HG03159 (cell line): Measurements from ENCODE around the gene GABPB2.
A peak's percentile ranks its signal among the peaks of the same experiment; 100 is the strongest.
"Not testable (repeated sequence)": the region's sequence is repeated elsewhere in the genome, so short reads cannot be mapped to it uniquely, and the experiment has no call there.

Experiments
- ATAC-seq: cut with Tn5 transposase; IDR thresholded peaks from one replicate; pipeline ENCODE4 v1.9.1; 2021; ENCODE audit warnings: mild to moderate bottlenecking, moderate library complexity; ENCODE audit not compliant: unreplicated experiment

GABPB2 gene

DNA sequence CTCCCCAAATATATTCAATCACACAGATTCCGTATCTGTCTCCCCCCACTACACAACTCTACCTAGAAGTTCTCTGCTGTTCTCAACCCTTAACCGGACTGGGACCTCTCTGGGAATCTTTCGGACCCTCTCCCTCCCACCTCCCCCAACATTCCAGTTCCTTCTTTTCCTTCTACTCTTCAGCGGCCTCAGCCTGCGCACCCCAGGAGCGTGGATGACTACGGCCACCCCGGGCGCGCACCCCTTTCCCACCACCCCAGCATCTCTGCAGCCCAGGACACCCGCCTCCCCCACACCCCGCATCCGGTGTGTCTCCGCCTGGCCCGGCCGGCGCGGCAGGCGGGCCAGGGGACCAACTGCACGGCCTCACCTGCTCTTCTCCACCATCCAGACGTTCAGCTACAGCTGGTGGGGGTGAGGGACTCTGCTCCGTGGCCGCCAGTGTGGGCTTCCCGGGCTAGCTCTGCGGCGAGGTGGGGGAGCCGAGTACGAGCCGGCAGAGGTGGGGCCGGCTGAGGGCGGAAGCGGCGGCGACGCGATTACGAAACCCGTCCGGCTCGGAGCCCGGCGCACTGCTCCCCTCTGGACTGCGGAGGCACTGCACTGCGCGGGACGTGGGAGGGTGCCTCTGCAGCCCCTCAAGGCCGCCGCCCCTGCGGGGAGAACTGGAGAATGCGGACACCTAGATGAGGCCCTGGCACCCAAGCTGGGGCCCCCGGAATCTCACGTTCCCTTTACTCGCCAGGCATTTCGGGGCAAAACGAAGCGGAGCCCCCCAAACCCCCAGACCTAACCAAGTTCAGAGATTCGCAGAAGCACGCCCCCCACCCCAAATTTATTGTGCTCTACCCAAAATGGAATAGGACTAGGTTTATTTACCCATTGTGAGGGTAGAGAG lies 11.2 kb upstream of the GABPB2 start, which contains the start of gene CDC42SE1:
CDC42SE1 (minus strand) TSS at position 514 of the 898 bp plus-strand sequence. CDS start 3,892 bp downstream, outside the sequence.
- ATAC-seq, result peak; percentile 80

DNA sequence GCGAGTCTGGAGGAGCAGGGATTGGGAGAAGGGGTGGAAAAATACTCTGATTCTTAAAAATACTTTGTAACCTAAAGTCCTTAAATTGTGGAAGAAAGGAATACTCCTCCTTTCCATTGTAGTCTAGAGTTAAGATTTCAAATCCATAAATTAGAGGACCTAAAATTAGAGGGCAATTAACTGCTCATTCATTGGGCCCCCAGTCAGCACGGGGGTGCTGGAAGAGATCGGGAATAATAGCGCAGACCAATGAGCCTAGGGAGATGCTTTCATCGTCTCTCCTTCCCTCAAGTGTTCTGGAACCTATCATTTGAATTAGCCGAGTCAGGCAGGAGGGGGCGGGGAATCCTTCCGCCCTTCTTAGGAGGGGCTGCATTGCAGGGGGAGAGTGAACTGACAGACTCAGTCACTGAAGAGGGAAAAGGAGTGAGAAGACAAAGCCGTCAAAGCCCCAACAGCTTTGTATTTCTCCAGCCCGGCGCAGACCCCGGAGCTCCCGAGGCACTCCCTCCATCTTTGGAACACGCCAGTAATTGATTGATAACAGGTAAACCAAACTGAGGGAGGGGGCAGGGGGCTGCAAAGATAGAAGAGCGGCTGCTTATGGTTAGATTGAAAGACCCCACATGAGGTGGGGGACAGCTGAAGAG lies 10.4 kb upstream of the GABPB2 start, which contains the start of gene MLLT11:
MLLT11 (plus strand) TSS at position 391 of the 650 bp plus-strand sequence. CDS start 6,828 bp downstream, outside the sequence.
- ATAC-seq, result no peak

DNA sequence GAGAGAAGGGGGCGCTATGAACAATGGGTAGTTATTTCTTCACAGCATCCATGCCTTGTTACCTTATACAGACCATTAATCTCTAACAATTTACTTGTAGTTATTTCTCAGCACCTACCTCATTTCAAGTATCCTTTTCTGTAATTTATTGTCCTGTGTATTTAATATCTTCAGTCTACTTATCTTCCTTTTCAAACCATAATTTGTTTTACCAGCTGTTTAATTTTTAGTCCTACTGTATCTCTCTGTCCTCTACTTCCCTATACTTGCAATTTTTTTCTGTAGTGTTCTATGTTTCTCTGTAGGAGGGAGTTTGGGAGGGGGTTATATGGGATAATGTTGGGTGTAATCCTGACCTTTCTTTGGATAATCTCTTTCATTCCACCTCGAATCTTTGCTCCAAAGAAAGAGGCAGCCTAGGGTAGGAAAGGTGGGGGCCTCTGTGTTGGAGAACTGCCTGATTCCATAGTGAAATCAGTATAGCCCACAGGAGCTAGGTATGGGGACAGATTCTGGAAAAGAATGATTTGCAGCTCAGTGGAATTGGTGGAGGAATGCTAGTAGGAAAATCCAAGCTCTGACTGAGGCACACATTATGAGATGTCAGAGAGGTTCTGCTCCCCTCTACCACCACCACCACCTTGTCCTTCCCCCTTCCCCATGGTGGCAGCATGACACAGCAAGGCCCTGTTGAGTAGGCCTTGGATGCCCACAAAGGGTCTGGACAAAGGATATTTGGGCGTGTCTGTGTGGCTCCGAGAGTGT lies 9.7 kb upstream of the GABPB2 start:
- ATAC-seq, result no peak

DNA sequence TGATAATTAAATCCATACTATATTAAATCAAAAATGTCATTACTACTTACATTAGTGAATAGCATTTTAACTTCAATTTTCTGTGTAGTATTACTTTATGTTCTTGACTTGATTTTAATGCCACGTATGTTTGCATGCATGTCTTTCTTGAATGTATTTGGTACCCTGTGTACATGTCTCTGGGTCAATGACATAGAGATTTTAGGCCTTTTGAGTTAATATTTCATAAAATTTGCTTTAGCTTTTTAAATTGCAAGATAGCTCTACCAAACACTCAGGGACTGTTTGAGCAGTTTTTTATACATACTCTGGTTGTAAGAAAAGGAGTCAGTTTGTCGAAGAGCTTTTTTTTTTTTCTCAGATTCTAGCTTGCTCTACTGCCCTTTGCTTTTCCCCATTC lies 8.9 kb upstream of the GABPB2 start:
- ATAC-seq, result no peak

DNA sequence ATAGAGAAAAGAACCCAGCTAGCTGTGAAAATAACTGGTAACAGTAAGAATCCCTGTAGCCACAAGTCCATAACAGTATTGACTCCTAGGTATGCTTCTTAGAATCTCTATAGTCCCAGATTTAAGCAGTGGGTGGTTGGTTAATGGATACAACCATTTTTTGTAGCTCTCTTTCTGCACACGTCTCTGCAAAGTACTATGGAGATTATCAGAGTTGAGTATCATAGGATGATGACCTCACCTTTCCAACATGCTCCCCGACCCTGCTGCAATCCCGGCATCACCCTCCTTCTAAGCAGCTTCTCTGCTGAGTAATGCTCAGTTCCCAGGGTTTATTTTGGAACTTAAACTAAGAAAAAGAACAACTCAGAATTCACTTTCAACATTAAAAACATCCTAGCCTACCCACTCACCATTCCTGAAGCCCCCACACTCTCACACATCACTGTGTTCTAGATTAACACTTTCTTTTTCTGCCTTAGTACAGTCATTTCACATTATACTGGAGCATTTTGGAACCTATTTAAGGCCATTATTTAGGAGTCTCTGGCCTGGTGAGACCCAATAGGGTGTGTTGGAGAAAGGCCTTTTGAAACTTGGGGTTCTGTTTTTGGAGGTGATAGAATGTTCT lies 7.7 kb upstream of the GABPB2 start:
- no peak for ATAC-seq

DNA sequence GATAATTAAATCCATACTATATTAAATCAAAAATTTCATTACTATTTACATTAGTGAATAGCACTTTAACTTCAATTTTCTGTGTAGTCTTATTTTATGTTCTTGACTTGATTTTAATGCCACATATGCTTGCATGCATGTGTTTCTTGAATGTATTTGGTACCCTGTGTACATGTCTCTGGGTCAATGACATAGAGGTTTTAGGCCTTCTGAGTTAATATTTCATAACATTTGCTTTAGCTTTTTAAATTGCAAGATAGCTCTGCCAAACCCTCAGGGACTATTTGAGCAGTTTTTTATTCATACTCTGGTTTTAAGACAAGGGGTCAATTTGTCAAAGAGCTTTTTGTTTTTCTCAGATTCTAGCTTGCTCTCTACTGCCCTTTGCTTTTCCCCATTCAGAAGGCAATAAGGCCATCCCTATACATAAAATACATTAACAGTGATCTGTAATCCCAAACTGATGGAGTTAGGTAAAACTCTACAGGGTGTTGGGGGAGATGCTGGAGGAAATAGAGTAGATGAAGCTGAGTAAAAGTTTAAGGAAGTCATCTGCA lies 5.4 kb upstream of the GABPB2 start:
- no peak for ATAC-seq

DNA sequence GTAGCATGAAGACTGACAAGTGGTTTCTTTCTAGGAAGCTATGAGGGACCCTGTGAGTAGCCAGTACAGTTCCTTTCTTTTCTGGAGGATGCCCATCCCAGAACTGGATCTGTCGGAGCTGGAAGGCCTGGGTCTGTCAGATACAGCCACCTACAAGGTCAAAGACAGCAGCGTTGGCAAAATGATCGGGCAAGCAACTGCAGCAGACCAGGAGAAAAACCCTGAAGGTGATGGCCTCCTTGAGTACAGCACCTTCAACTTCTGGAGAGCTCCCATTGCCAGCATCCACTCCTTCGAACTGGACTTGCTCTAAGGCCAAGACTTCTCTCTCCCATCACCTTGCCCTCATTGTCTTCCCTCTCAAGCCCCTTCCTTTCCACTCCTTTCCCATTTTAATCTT lies 3.4 kb upstream of the GABPB2 start:
- no peak for ATAC-seq

DNA sequence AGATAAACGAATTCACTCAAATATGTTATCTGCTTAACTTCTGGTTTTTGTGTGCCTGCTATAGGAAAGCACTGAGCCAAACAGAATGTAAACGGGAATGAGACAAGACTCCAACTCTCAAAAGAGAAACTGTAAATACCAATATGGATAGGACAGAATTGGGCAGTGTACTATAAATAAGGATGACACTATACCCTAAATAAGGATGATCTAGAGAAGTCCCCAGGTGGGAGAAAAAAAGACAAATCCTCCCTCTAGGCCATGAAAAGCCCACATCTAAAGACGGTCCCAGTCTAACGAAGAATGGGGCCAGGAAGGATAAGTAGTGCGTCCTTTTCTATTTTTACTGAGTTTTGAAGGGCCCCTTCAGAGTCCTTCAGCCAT lies 1.5 kb upstream of the GABPB2 start:
- no peak for ATAC-seq

DNA sequence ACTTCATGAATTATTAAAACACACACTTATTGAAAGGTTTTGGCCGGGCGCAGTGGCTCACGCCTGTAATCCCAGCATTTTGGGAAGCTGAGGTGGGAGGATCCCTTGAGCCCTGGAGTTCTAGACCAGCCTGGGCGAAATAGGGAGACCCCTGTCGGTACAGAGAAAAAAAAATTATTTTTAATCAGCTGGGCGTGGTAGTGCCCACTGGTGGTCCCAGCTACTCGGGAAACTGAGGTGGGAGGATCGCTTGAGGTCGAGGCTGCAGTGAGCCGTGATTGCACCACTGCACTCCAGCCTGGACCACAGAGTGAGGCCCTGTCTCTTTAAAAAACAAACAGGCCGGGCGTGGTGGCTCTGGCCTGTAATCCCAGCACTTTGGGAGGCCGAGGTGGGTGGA lies 1.7 kb downstream of the GABPB2 start:
- ATAC-seq, result no peak

DNA sequence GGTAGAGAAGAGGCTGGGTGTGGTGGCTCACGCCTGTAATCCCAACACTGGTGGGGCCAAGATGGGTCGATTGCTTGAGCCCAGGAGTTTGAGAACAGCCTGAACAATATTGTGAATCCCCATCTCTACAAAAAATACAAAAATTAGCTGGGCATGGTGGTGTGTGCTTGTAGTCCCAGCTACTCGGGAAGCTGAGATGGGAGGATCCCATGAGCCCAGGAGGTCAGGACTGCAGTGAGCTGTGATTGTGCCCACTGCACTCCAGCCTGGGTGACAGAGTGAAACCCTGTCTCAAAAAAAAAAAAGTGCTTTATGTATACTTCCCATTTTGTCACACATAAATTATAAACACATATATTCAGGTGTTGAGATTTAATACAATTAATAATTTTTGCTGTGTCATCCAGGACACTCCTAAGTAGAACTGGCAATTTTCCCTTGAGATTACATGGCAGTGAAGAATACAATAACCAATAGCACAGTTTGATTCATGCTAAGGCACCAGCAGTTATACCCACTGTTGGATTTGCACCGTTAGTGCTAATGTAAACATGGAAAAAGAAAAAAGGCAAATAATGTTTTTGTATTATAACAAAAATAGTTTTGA lies 15.5 kb downstream of the GABPB2 start:
- ATAC-seq, result no peak

DNA sequence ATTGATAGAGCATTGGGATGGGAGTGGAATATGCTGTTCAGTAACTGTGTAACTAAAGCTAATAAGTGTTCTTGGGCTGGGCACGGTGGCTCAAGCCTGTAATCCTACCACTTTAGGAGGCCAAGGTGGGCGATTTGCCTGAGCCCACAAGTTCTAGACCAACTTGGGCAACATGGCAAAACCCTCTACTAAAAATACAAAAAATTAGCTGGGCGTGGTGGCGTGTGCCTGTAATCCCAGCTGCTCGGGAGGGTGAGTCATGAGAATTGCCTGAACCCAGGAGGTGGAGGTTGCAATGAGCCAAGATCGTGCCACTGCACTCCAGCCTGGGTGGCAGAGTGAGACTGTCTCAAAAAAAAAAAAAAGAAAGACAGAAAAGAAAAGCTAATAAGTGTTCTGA lies 26.9 kb downstream of the GABPB2 start:
- not testable (repeated sequence) for ATAC-seq

DNA sequence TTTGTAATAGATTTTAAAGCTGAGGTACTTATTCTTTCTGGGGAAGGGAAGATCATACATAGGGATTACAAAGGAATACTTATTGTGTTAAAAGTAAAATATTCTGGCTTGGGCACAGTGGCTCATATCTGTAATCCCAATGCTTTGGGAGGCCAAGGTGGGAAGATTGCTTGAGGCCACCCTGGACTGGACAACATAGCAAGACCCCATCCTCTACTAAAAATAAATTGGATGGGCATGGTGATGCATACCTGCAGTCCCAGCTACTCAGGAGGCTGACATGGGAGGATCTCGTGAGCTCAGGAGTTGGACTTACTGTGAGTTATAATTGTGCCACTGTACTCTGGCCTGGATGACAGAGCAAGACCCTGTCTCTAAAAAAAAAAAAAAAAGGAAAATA lies 27.6 kb downstream of the GABPB2 start:
- no peak for ATAC-seq

DNA sequence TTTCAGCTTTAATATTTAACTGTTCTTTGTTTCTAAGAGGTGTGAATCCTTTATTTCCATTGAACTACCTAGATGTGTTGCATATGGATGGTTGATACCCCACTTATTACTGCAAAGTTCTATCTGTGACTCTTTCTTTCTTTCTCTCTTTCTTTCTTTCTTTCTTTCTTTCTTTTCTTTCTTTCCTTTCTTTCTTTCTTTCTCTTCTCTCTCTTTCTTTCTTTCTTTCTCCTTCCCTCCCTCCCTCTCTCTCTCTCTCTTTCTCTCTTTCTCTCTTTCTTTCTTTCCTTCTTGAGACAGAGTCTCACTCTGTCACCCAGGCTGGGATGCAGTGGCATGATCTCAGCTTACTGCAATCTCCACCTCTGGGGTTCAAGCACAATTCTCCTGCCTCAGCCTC lies 34.1 kb downstream of the GABPB2 start:
- ATAC-seq, result no peak

DNA sequence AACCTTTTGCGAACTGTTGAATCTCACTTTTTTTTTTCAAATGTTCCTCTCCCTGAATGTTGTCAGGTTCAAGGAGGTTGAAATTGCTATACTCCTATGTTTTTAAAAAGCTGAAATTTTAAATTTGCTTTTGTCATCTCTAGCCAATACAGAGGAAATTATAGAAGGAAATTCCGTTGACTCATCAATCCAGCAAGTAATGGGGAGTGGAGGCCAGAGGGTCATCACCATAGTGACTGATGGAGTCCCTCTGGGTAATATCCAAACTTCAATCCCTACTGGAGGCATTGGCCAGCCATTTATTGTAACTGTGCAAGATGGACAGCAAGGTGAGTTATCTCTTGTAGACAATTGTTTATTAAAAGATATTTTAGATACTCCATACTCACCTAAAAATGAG lies 36.3 kb downstream of the GABPB2 start:
- no peak for ATAC-seq

DNA sequence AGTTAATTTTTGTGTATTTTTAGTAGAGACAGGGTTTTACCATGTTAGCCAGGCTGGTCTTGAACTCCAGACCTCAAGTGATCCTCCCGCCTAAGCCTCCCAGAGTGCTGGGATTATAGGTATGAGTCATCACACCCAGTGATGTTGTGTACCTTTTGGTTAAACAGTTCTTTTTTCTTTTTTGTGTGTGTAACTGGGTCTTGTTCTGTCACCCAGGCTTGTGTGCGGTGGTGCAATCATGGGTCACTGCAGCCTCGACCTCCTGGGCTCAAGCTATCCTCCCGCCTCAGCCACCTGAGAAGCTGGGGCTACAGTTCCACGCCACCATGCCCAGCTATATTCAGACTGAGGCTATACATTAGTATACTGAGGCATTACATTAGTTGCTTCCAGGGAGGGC lies 37.8 kb downstream of the GABPB2 start:
- no peak for ATAC-seq

DNA sequence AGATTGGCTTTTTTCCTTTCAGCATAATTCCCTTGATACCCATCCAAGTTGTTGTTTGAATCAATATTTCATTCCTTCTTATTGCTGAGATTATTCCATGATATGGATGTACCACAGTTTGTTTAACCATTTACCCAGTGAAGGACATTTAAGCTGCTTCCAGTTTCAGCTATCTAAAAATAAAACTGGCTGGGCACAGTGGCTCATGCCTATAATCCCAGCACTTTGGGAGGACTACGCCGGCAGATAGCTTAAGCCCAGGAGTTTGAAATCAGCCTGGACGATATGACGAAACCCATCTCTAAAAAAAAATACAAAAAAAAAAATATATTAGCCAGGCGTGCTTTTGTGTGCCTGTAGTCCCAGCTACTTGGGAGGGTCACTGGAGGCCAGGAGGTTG lies 43.3 kb downstream of the GABPB2 start:
- no peak for ATAC-seq

DNA sequence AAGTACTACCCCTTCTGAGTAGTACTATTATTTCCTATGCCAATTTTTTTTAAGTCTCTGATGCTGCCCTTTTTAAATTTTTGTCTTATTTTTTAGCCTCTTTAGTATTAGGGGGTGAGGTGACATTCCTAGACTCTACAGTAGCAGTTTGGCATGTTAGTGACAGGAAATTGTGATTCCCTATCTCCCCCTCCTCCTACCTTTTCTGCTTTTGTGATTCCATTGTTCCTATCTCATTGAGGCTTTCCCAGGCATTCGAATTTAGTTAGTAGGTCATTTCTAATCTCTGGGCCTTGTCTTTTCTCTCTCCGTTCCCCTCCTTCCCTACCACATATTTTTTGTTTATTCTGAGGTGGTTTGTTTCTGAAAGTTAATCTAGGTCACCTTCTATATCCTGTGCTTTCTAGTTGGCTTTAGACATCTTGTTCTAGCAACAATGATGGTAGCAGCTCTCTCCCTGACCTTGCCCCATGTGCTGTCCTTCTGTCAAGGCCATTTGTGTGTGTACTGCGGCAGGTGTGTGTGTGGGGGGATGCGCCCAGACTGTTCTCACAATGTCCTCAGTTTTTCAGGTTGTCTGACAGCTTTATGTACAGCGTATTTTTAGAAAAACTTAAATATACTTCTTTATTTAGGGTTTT lies 54.3 kb downstream of the GABPB2 start:
- ATAC-seq, result no peak

DNA sequence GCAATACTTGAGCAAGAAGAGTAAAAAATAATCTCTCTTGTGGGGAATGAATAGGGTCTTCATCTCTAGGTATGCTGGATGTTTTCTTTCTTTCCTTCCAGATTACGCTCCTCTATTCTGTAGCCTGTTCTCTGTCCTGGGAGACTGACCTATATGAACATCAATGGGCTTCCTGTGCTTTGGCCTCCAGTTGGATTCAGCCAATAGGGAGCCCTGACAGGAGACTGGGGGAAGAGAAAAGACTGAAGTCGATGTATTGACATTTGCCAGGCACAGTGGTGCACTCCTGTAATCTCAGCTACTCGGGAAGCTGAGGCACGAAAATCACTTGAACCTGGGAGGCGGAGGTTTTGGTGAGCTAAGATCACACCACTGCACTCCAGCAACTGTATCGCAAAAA lies 58.2 kb downstream of the GABPB2 start:
- ATAC-seq, result no peak

DNA sequence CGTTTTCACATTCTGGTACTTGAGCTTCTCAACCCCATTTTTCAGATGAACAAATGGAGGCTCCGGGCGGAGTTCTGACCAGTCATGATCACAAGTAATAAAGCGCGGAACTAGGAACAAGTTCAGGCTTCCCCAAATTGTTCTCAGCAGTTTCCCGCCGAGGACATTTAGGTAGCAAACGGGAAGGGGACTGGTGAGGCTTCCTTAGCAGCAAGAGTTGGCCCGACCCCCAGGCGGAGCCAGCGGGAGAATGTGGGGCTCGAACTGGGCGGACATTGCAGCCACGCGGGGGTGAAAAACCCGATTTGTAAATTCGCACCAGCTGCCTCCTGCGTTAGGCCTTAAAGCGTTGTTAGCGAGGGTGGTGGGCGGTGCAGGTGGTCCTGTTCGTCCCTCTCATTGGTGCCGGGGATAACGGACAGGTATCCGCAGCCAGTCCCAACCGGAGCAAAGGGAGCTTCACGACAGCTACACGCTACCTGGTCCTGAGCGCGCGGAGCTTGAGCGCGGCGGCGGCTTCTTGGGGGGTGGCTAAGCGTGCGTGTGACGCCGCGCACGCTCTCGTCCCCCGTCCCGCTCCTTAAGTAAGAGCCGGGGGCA lies 60.5 kb downstream of the GABPB2 start:
- ATAC-seq, result peak; percentile 88
